ENCODE measurements around the gene ST6GALNAC3.
"Not testable (repeated sequence)": the region's sequence is repeated elsewhere in the genome, so short reads cannot be mapped to it uniquely, and the experiment has no call there.

Gene ST6GALNAC3

GRCh38 chr1:76611770-76612445, 537.4 kb downstream of the ST6GALNAC3 start:
- no peaks in the 10 kb centered on the region for H3K27me3 Mint-ChIP-seq
- no peaks in the 10 kb centered on the region for H3K4me1 Mint-ChIP-seq
- H3K4me3 Mint-ChIP-seq = no peak overlapping the region
- ATAC-seq = no peak
- no peaks in the 10 kb centered on the region for H3K9me3 Mint-ChIP-seq
- no peak overlapping the region for H3K27ac Mint-ChIP-seq
- H3K36me3 Mint-ChIP-seq = no peaks in the 10 kb centered on the region

DNA sequence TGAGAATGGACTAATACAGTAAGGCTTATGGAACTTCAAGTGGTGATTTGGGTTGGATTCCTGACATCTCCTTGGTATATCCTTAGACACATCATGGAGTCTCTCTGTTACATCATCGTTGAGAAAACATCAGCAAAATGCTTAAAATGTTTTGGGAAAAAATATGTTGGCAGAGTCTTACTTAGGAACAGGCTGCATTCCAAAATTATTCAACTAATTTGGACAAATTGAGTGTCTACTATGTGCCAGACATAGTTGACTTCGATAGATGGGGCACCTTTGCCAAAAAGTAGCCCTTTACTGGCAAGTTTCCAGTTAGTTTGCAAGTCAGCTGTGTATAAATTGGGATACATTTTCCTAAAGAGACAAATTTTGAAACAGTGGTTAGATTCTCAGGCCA, 539.3 kb downstream of the ST6GALNAC3 start:
- H3K9me3 Mint-ChIP-seq = no peaks in the 10 kb centered on the region
- no peak for ATAC-seq
- no peaks in the 10 kb centered on the region for H3K4me1 Mint-ChIP-seq
- no peaks in the 10 kb centered on the region for H3K36me3 Mint-ChIP-seq
- no peak overlapping the region for H3K27ac Mint-ChIP-seq
- no peaks in the 10 kb centered on the region for H3K27me3 Mint-ChIP-seq
- no peak overlapping the region for H3K4me3 Mint-ChIP-seq

DNA sequence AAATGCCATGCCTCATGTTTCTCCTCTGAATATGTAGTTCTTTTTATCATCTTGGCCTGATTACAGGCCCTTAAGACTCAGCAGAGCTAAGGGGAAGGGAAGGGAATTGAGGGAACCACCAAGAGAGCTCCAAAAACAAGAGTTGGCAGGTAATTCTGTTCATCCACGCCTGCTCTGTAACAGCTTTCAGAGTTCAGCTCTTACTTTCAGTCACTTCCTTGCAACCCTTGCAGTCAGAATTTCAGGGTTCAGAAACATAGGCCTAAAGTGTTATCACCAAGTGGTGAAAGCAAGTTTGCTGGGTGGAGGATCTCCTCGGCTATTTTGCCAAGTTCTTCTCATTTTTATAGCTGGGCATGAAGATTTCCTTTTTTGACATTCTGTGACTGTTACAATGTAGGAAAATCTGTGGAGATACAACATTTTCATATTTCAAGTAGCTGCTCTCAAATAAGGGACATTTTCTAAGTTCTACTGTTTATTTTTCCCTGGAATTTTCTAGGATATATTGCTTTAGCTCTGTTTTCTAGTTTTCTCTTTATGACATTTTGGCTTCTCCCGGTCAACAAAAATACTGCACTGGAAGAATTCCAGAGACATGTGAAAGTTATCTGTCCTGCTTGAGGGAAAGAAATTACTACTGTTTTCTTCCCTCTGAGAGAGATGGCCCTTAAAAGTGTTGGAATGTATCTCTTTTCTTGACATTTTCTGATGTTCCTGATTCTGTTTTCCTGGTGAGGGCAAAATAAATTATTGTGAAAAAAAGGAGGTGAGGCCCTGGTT, 540.9 kb downstream of the ST6GALNAC3 start:
- Mint-ChIP-seq H3K27ac (no peak overlapping the region), H3K4me3 (no peak overlapping the region), H3K27me3 (no peaks in the 10 kb centered on the region), H3K36me3 (no peaks in the 10 kb centered on the region), H3K9me3 (no peaks in the 10 kb centered on the region), H3K4me1 (no peaks in the 10 kb centered on the region)
- ATAC-seq = no peak

DNA sequence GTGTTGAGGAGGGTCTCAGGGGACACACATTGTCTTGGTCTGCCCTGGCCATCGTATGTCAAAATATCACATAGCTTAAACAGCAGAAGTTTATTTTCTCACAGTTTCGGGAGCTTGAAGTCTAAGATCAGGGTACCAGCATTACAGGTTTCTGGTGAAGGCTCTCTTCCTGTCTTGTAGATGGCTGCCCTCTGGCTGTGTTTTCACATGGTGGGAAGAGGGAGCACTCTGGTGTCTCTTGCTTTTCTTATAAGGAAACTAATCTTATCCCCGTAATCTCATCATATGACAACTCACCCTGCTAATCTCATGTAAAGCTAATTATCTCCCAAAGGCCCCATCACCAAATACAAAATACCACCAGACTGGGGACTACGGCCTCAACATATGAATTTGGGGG, 545.8 kb downstream of the ST6GALNAC3 start:
- no peak for ATAC-seq

GRCh38 chr1:76622774-76623528, 548.4 kb downstream of the ST6GALNAC3 start:
- Mint-ChIP-seq H3K27me3 (no peaks in the 10 kb centered on the region), H3K27ac (no peak overlapping the region), H3K9me3 (no peaks in the 10 kb centered on the region), H3K4me3 (no peak overlapping the region), H3K36me3 (no peaks in the 10 kb centered on the region), H3K4me1 (no peaks in the 10 kb centered on the region)
- no peak for ATAC-seq

More for the DNA sequence above, 545.8 kb downstream of the ST6GALNAC3 start:
- Mint-ChIP-seq H3K27ac (no peak overlapping the region), H3K4me3 (no peak overlapping the region), H3K4me1 (no peaks in the 10 kb centered on the region), H3K27me3 (no peaks in the 10 kb centered on the region), H3K9me3 (no peaks in the 10 kb centered on the region), H3K36me3 (no peaks in the 10 kb centered on the region)

GRCh38 chr1:76625886-76626678, 551.5 kb downstream of the ST6GALNAC3 start:
- Mint-ChIP-seq H3K9me3 (peaks cover 3% of the 10 kb centered on the region), H3K27me3 (no peaks in the 10 kb centered on the region), H3K36me3 (peaks cover 12% of the 10 kb centered on the region), H3K4me3 (no peak overlapping the region), H3K4me1 (no peaks in the 10 kb centered on the region), H3K27ac (no peak overlapping the region)
- no peak for ATAC-seq

DNA sequence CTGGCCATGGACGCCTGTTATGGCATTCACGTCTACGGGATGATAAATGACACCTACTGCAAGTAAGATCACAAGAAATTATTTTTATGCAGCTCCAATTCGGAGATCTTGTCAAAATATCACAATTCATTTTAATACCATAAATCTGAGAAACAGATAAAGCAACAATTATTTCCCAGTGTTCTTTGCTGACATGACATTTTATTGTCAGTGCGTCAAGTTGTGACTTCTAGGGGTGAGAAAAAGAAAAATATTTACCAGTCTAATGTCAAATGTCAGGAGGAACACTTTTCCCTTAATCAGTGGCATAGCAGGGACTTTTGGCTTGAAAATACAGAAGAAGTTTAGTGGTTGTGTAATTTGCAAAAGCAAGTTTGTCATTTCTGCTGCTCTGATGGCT, 553.0 kb downstream of the ST6GALNAC3 start:
- Mint-ChIP-seq H3K27me3 (no peaks in the 10 kb centered on the region), H3K36me3 (peaks cover 12% of the 10 kb centered on the region), H3K4me3 (no peak overlapping the region), H3K4me1 (no peaks in the 10 kb centered on the region), H3K9me3 (peaks cover 3% of the 10 kb centered on the region), H3K27ac (no peak overlapping the region)
- ATAC-seq = no peak

- no peak for ATAC-seq
- Mint-ChIP-seq H3K27ac (no peak overlapping the region), H3K27me3 (no peaks in the 10 kb centered on the region), H3K4me3 (no peak overlapping the region), H3K9me3 (peaks cover 3% of the 10 kb centered on the region), H3K4me1 (no peaks in the 10 kb centered on the region), H3K36me3 (peaks cover 12% of the 10 kb centered on the region)
Measured at GRCh38 chr1:76627901-76628300, 553.4 kb downstream of the ST6GALNAC3 start.

DNA sequence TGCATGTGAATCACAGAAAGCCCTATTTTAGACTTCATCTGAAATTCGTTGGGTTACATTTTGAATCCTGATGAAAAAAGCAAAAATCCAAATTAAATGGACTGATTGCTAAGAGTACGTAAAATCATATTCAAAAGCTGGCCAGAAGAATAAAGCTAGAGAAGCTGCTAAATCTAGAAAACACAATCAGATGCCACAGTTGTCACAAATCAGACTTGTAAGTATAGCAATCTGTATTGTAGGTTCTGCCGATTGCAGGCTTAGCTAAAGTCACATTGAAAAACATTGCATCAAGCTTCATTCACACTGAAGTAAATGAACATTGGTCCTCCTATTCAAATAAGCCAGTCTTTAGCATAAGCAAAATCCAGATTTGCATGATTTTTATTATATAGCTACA, 557.6 kb downstream of the ST6GALNAC3 start:
- Mint-ChIP-seq H3K4me3 (no peak overlapping the region), H3K9me3 (peaks cover 6% of the 10 kb centered on the region), H3K27ac (no peak overlapping the region), H3K27me3 (no peaks in the 10 kb centered on the region), H3K4me1 (no peaks in the 10 kb centered on the region), H3K36me3 (peaks cover 18% of the 10 kb centered on the region)
- no peak for ATAC-seq

DNA sequence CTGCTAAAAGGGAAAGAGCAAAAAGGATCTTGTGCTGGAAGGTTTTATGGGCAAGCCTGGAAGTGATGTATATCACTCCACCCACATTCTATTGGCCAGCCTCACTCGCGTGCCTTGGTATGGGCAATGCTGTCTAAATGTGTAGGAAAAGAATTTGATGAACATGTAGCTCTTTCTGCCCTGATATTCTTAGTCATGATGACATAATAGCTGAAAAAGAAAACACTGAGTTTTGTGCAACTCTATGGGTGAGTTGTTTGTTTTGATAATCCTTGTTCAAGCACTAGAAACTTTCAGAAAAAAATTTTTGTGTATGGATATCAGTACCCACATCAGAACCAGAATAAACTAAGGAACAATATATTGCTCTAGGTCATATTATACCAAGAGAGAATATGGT, 561.2 kb downstream of the ST6GALNAC3 start:
- no peak for ATAC-seq
- peaks cover 3% of the 10 kb centered on the region for H3K9me3 Mint-ChIP-seq
- H3K27ac Mint-ChIP-seq = no peak overlapping the region
- H3K27me3 Mint-ChIP-seq = no peaks in the 10 kb centered on the region
- H3K4me1 Mint-ChIP-seq = no peaks in the 10 kb centered on the region
- H3K36me3 Mint-ChIP-seq = peaks cover 6% of the 10 kb centered on the region
- H3K4me3 Mint-ChIP-seq = no peak overlapping the region

DNA sequence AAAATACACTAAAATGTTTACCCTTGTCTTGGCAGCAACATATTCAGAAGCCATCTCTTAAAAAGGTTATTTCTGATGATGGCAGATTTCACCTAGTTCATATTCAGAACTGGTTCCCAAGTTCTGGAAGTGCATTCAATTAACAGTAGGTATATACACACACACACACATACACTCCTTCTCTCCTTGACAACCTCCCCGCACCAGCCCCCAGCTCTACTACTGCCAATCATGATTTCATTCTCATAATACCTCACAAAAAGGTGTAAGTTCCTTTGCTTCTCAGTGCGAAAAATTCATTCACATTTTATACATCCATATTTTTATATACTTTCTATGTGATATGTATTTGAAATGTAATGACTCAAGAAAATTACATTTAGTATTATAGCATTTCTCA, 564.6 kb downstream of the ST6GALNAC3 start:
- no peak overlapping the region for H3K4me3 Mint-ChIP-seq
- no peak for ATAC-seq
- peaks cover 3% of the 10 kb centered on the region for H3K36me3 Mint-ChIP-seq
- no peaks in the 10 kb centered on the region for H3K4me1 Mint-ChIP-seq
- peaks cover 9% of the 10 kb centered on the region for H3K9me3 Mint-ChIP-seq
- H3K27ac Mint-ChIP-seq = no peak overlapping the region
- H3K27me3 Mint-ChIP-seq = no peaks in the 10 kb centered on the region

DNA sequence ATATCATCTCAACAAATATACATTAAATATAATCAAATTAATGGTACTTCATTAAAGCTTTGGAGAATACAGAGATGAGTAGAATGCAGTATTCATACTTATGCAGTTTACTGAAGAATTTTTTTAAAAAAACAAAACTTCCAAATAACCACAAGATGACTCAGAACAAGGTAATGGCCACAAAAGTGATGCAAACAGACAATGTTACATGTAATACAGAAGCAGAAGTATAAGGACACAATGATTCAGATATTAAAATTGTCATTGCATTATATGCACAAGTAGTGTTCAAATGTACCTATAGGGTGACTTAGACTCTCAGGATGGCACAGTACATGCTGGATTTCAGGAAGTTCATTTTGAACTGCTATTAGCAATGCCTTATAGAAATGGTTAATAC, 565.5 kb downstream of the ST6GALNAC3 start:
- Mint-ChIP-seq H3K27ac (no peak overlapping the region), H3K27me3 (no peaks in the 10 kb centered on the region), H3K9me3 (peaks cover 7% of the 10 kb centered on the region)

DNA sequence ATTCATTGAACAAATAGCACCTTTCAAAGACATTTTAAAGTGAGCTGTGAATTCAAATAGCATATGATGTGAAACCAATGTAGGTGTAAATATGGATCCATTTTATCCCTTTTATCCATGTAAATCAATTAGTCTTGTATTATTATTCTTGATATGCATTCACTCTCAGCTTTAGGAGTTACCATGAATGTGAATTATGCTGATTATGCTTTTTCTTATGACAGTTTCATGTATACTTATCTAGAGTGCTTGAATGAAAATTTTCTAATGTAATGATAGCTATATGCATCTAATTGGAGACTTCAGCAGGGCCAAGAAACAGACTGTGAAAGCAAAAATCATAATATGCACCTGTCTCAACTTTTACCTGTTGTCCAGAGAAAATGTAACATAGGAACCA, 566.2 kb downstream of the ST6GALNAC3 start:
- no peaks in the 10 kb centered on the region for H3K27me3 Mint-ChIP-seq
- ATAC-seq = no peak
- no peaks in the 10 kb centered on the region for H3K36me3 Mint-ChIP-seq
- H3K4me3 Mint-ChIP-seq = no peak overlapping the region
- H3K27ac Mint-ChIP-seq = no peak overlapping the region
- H3K9me3 Mint-ChIP-seq = peaks cover 7% of the 10 kb centered on the region
- no peaks in the 10 kb centered on the region for H3K4me1 Mint-ChIP-seq

More for the DNA sequence above, 565.5 kb downstream of the ST6GALNAC3 start:
- Mint-ChIP-seq H3K4me1 (no peaks in the 10 kb centered on the region), H3K36me3 (no peaks in the 10 kb centered on the region), H3K4me3 (no peak overlapping the region)
- ATAC-seq = no peak

DNA sequence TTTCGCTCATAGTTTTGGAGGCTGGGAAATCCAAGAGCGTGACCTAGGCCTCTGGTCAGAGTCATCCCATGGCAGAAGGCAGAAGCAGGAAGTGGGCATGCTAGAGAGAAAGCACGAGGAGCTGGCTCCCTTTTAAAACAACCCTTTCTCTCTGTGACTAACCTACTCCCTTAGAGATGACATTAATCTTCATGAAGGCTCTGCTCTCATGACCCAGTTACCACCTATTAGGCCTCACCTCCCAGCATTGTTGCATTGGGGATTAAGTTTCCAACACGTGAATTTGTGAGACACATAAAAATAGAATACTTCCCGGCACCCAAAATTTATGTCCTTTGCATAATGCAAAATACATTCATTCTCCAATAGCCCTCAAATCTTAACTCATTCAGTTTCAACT, 569.6 kb downstream of the ST6GALNAC3 start:
- peaks cover 12% of the 10 kb centered on the region for H3K9me3 Mint-ChIP-seq
- no peaks in the 10 kb centered on the region for H3K4me1 Mint-ChIP-seq
- no peak overlapping the region for H3K27ac Mint-ChIP-seq
- H3K36me3 Mint-ChIP-seq = no peaks in the 10 kb centered on the region
- ATAC-seq = no peak
- H3K27me3 Mint-ChIP-seq = no peaks in the 10 kb centered on the region
- H3K4me3 Mint-ChIP-seq = no peak overlapping the region

DNA sequence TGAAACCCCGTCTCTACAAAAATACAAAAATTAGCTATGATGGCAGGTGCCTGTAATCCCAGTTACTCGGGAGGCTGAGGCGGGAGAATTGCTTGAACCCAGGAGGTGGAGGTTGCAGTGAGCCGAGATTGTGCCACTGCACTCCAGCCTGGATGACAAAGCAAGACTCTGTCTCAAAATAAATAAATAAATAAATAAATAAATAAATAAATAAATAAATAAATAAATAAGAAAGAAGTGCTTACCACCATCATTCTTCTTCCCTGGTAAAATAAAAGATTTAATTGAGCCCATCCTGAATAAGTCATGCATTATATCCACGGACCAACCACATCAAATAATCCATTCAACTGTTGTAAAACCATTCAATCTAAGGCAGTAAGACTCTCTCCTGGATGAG, 578.3 kb downstream of the ST6GALNAC3 start:
- H3K27ac Mint-ChIP-seq, H3K27me3 Mint-ChIP-seq, H3K4me3 Mint-ChIP-seq, H3K36me3 Mint-ChIP-seq, H3K4me1 Mint-ChIP-seq, ATAC-seq: not testable (repeated sequence)
- peaks cover 11% of the 10 kb centered on the region for H3K9me3 Mint-ChIP-seq
